ENCODE measurements around the gene UPF1.

DNA sequence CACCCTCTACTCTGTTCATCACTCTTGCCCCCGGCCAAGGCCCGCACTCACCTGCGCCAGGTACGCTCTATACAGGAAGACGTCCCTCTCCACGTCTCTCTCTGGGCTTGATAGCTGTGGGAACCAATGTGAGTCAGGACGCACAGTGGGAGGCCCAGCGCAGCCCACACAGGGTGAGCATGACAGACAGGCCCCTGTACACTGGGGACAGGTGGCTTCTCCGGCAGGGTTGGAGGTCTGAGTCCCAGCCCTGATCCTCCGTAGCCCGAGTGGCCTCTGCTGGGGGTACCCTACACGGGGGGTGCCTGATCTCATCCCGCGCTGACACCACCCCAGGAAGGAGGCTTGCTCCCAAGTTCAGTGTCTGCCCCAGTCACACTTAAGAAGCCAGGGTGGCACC lies 81.2 kb downstream of the UPF1 start:
- TF ChIP-seq, protein P1, sequence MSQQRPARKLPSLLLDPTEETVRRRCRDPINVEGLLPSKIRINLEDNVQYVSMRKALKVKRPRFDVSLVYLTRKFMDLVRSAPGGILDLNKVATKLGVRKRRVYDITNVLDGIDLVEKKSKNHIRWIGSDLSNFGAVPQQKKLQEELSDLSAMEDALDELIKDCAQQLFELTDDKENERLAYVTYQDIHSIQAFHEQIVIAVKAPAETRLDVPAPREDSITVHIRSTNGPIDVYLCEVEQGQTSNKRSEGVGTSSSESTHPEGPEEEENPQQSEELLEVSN (IDR thresholded peaks at IDR 0.05; ENCODE audit: borderline replicate concordance, low read depth) = no peak
- TF ChIP-seq, protein P2, sequence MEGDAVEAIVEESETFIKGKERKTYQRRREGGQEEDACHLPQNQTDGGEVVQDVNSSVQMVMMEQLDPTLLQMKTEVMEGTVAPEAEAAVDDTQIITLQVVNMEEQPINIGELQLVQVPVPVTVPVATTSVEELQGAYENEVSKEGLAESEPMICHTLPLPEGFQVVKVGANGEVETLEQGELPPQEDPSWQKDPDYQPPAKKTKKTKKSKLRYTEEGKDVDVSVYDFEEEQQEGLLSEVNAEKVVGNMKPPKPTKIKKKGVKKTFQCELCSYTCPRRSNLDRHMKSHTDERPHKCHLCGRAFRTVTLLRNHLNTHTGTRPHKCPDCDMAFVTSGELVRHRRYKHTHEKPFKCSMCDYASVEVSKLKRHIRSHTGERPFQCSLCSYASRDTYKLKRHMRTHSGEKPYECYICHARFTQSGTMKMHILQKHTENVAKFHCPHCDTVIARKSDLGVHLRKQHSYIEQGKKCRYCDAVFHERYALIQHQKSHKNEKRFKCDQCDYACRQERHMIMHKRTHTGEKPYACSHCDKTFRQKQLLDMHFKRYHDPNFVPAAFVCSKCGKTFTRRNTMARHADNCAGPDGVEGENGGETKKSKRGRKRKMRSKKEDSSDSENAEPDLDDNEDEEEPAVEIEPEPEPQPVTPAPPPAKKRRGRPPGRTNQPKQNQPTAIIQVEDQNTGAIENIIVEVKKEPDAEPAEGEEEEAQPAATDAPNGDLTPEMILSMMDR (IDR thresholded peaks at IDR 0.05) = no peak
- TF ChIP-seq RAD21 (conservative IDR thresholded peaks at IDR 0.05 in 1 of 2, IDR thresholded peaks at IDR 0.05 in 1 of 2) (no peak), HDAC2 (IDR thresholded peaks at IDR 0.05) (no peak), POLR2A (IDR thresholded peaks at IDR 0.05; ENCODE audit: low read length) (no peak), CBX2 (IDR thresholded peaks at IDR 0.05; ENCODE audit: borderline replicate concordance, low read depth) (no peak), POLR2AphosphoS2 (conservative IDR thresholded peaks at IDR 0.05; ENCODE audit: low read length) (no peak), MAFK (IDR thresholded peaks at IDR 0.05; ENCODE audit: partially characterized antibody) (no peak), CEBPB (IDR thresholded peaks at IDR 0.05) (no peak), EHMT2 (IDR thresholded peaks at IDR 0.05; ENCODE audit: low read depth) (no peak)
- TF ChIP-seq, protein P3, sequence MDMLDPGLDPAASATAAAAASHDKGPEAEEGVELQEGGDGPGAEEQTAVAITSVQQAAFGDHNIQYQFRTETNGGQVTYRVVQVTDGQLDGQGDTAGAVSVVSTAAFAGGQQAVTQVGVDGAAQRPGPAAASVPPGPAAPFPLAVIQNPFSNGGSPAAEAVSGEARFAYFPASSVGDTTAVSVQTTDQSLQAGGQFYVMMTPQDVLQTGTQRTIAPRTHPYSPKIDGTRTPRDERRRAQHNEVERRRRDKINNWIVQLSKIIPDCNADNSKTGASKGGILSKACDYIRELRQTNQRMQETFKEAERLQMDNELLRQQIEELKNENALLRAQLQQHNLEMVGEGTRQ (IDR thresholded peaks at IDR 0.05) = no peak
- TF ChIP-seq, protein P4, sequence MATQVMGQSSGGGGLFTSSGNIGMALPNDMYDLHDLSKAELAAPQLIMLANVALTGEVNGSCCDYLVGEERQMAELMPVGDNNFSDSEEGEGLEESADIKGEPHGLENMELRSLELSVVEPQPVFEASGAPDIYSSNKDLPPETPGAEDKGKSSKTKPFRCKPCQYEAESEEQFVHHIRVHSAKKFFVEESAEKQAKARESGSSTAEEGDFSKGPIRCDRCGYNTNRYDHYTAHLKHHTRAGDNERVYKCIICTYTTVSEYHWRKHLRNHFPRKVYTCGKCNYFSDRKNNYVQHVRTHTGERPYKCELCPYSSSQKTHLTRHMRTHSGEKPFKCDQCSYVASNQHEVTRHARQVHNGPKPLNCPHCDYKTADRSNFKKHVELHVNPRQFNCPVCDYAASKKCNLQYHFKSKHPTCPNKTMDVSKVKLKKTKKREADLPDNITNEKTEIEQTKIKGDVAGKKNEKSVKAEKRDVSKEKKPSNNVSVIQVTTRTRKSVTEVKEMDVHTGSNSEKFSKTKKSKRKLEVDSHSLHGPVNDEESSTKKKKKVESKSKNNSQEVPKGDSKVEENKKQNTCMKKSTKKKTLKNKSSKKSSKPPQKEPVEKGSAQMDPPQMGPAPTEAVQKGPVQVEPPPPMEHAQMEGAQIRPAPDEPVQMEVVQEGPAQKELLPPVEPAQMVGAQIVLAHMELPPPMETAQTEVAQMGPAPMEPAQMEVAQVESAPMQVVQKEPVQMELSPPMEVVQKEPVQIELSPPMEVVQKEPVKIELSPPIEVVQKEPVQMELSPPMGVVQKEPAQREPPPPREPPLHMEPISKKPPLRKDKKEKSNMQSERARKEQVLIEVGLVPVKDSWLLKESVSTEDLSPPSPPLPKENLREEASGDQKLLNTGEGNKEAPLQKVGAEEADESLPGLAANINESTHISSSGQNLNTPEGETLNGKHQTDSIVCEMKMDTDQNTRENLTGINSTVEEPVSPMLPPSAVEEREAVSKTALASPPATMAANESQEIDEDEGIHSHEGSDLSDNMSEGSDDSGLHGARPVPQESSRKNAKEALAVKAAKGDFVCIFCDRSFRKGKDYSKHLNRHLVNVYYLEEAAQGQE (IDR thresholded peaks at IDR 0.05) = no peak

All from A549 (cell line).